GM12878 (cell line): ENCODE data around the gene UBAC2. TPM values are rescaled to one million over a fixed set of nuclear protein-coding genes. Genes with fewer than 3 reads are reported as not detected.

Experiments
- BMI1 ChIP-seq: fragments of 450-650 bp; IDR thresholded peaks from 2 replicates; pipeline ENCODE4 v1.6.1; 2016; ENCODE audit warnings: mild to moderate bottlenecking, moderate library complexity, borderline replicate concordance
- EP300 ChIP-seq, 2 experiments: fragments of 150-350 bp in 1 of 2; IDR thresholded peaks; 2 replicates each; pipeline ENCODE4 v1.6.1; 2011 to 2012; ENCODE audit warnings: low read depth in 2 of 2, low read length in 2 of 2, borderline replicate concordance in 1 of 2, improper control_type of control experiment in 1 of 2, inconsistent platforms in 1 of 2; ENCODE audit not compliant: control insufficient read depth in 1 of 2
- FOXM1 ChIP-seq: IDR thresholded peaks from 2 replicates; pipeline ENCODE4 v1.6.1; 2012; ENCODE audit warnings: low read depth, mild to moderate bottlenecking, inconsistent platforms, low read length, moderate library complexity
- MTA3 ChIP-seq: IDR thresholded peaks from 2 replicates; pipeline ENCODE4 v1.6.1; 2012; ENCODE audit warnings: low read length, inconsistent platforms, borderline replicate concordance
- NFXL1 ChIP-seq: fragments of 450-650 bp; IDR thresholded peaks from 2 replicates; pipeline ENCODE4 v1.6.1; 2017; ENCODE audit warnings: antibody characterized with exemption, mild to moderate bottlenecking, borderline replicate concordance
- NFYB ChIP-seq: IDR thresholded peaks from 2 replicates; pipeline ENCODE4 v1.6.1; 2011; ENCODE audit warnings: low read depth, mild to moderate bottlenecking, low read length, improper control_type of control experiment, moderate library complexity; ENCODE audit not compliant: insufficient read depth
- NR2C1 ChIP-seq: fragments of 450-650 bp; IDR thresholded peaks from 2 replicates; pipeline ENCODE4 v1.6.1; 2017; ENCODE audit warnings: antibody characterized with exemption, mild to moderate bottlenecking, moderate library complexity
- PKNOX1 ChIP-seq: fragments of 450-650 bp; IDR thresholded peaks from 2 replicates; pipeline ENCODE4 v1.6.1; 2016; ENCODE audit warnings: mild to moderate bottlenecking
- POLR2AphosphoS2 ChIP-seq: IDR thresholded peaks from 2 replicates; pipeline ENCODE4 v1.6.1; 2011; ENCODE audit warnings: low read depth, mild to moderate bottlenecking, low read length, improper control_type of control experiment, moderate library complexity
- RBBP5 ChIP-seq: fragments of 200-600 bp; sonication (generic); conservative IDR thresholded peaks from 2 replicates; pipeline ENCODE4 v1.6.1; 2016
- RELA ChIP-seq: fragments of 450-650 bp; IDR thresholded peaks from 2 replicates; pipeline ENCODE4 v1.8.0; 2014; ENCODE audit warnings: borderline replicate concordance; ENCODE audit not compliant: partially characterized antibody
- RFX5 ChIP-seq: IDR thresholded peaks from 2 replicates; pipeline ENCODE4 v1.6.1; 2011; ENCODE audit warnings: low read depth, low read length, improper control_type of control experiment
- RUNX3 ChIP-seq: IDR thresholded peaks from 2 replicates; pipeline ENCODE4 v1.6.1; 2012; ENCODE audit warnings: low read length, inconsistent platforms
- SMAD5 ChIP-seq: IDR thresholded peaks from 2 replicates; pipeline ENCODE4 v1.6.1; 2016; ENCODE audit warnings: antibody characterized with exemption, low read depth
- ZBED1 ChIP-seq: IDR thresholded peaks from 2 replicates; pipeline ENCODE4 v1.6.1; 2016; ENCODE audit warnings: borderline replicate concordance
- ZNF622 ChIP-seq: fragments of 450-650 bp; IDR thresholded peaks from 2 replicates; pipeline ENCODE4 v1.6.1; 2017; ENCODE audit warnings: mild to moderate bottlenecking, inconsistent platforms
- polyA plus RNA-seq, 11 experiments: library from polyadenylated mRNA; depleted of rRNA in 4 of 11; unstranded in 6 of 11; stranded (reverse) in 5 of 11; fragments of >200 nt; fragmentation: Nextera tagmentation in 4 of 11; fragmentation: Illumina TruSeq in 1 of 11; extraction: Ambion mirVana in 4 of 11; extraction: Trizol in 1 of 11; gene quantifications; 1 replicate in 1 of 11; 2 replicates in 10 of 11; pipeline versions ENCODE4 v1.2.1 to v1.2.3, GENCODE V29; 2011 to 2016; ENCODE audit warnings: inconsistent platforms in 2 of 11, missing spikeins in 2 of 11, low read depth in 1 of 11
- total RNA-seq, 4 experiments: library from RNA; depleted of rRNA in 3 of 4; stranded (reverse); fragments of >200 nt in 3 of 4; fragmentation: Illumina TruSeq in 1 of 4; extraction: Trizol in 1 of 4; gene quantifications; 2 replicates each; pipeline versions ENCODE4 v1.2.1 to v1.2.3, GENCODE V29; 2013 to 2021

Gene UBAC2
- total and polyA plus RNA-seq, 10 of the 15 experiments (the other 5 are each of a cell fraction or from before 2014, with no cell fraction given) = 3.0 to 54.6 (median 17.4) TPM

DNA sequence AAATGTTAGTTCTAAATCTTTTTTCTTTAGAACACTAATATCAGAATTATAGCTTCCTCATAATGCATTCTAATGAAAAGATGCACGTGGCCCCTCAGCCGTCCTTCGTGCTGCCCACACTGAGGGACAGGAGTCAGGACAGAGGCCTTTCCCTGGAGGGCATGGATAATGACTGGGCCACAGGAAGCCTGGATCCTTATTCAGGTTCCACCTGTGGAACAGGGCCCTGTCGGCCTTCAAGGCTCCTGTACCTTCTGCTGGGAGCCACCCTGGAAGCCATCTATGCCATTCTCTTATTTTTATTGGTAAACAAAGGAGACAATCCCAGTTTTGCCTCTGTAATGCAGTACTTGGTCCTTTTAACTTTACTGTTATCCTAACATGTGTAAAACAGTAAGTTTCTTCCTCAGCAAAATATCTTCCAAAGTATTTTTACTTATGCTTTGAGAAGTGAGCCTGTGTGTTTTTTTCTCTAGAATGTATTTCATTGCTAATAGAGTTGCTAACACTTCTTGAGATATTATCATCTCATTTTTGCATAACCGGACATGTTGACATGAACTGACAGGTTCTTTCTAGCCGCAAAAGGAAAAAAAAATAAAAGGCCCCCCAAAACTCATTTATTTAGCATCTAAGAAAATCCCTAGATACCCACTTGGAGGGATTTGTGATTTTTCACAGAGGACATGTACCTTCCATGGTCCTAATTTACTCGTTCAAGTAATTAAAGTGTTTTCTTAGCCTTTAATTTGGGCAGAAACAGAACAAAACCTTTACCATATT, 100.6 kb downstream of the UBAC2 start (continued):
- TF ChIP-seq RUNX3 (peak; percentile 65), SMAD5 (no peak; the same call in 1 of the 2 replicates), ZBED1 (no peak), MTA3 (peak; percentile 39; the same call in 1 of the 2 replicates), EP300 (IDR thresholded peaks at IDR 0.05; ENCODE audit: borderline replicate concordance in 1 of 2, control insufficient read depth in 1 of 2, low read depth in 2 of 2, low read length in 2 of 2) (peak in 1 of 2 experiments; percentile 18; a peak in 1 of 4 replicates), RFX5 (no peak), NFXL1 (no peak), RBBP5 (no peak), NFYB (no peak), NR2C1 (no peak), ZNF622 (no peak), FOXM1 (no peak), BMI1 (no peak), RELA (no peak), PKNOX1 (peak; percentile 65), POLR2AphosphoS2 (no peak; the same call in 1 of the 2 replicates)
